Stimulated activated CD8-positive, alpha-beta memory T cell treated with anti-CD3 and anti-CD28 coated beads, Interleukin-7, amount 100 ng/mL, for 24 hours (primary cell): ENCODE data around the gene LRRC45.

Source experiments
- DNase-seq: peaks from one replicate; pipeline ENCODE4 v3.0.0-alpha.2; 2020; ENCODE audit warnings: low read depth

LRRC45 gene

GRCh38 chr17:81994593-81995462, 28.3 kb upstream of the LRRC45 start:
- DNase-seq, result no peak

GRCh38 chr17:81995463-81996231, 27.5 kb upstream of the LRRC45 start:
- DNase-seq, result no peak

GRCh38 chr17:81996232-81996756, 26.8 kb upstream of the LRRC45 start:
- DNase-seq, result no peak

GRCh38 chr17:81996757-81997441, 26.2 kb upstream of the LRRC45 start:
- no peak for DNase-seq

GRCh38 chr17:81998212-81998611, 24.9 kb upstream of the LRRC45 start:
- no peak for DNase-seq

GRCh38 chr17:81998691-81999438, 24.2 kb upstream of the LRRC45 start:
- no peak for DNase-seq

- no peak for DNase-seq
Measured at GRCh38 chr17:81999587-81999975, 23.5 kb upstream of the LRRC45 start.

- DNase-seq, result no peak
Measured at GRCh38 chr17:81999976-82000802, 22.9 kb upstream of the LRRC45 start.

GRCh38 chr17:82000803-82001570, 22.1 kb upstream of the LRRC45 start:
- DNase-seq, result no peak

GRCh38 chr17:82001571-82002056, 21.5 kb upstream of the LRRC45 start:
- no peak for DNase-seq

GRCh38 chr17:82003411-82004381, 19.4 kb upstream of the LRRC45 start:
- no peak for DNase-seq

- no peak for DNase-seq
Measured at GRCh38 chr17:82004517-82005455, 18.3 kb upstream of the LRRC45 start.

GRCh38 chr17:82005701-82006348, 17.3 kb upstream of the LRRC45 start:
- DNase-seq, result no peak

GRCh38 chr17:82006468-82007227, 16.5 kb upstream of the LRRC45 start:
- DNase-seq, result no peak

- DNase-seq, result no peak
Measured at GRCh38 chr17:82007228-82007494, 15.9 kb upstream of the LRRC45 start.

GRCh38 chr17:82007495-82008257, 15.4 kb upstream of the LRRC45 start:
- no peak for DNase-seq
